ENCODE results near the gene CCNF.
"Not testable (repeated sequence)": the region's sequence is repeated elsewhere in the genome, so short reads cannot be mapped to it uniquely, and the experiment has no call there.

DNA sequence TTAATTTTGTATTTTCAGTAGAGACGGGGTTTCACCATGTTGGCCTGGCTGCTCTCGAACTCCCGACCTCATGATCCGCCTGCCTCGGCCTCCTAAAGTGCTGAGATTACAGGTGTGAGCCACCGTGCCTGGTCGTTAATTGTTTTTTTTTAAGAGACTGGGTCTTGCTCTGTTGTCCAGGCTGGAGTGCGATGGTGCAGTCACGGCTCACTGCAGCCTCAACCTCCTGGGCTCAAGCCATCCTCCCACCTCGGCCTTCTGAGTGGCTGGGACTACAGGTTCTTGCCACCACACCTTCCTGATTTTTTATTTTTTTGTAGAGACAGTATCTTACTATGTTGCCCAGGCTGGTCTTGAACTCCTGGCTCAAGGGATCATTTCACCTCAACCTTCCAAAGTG, 50.7 kb downstream of the CCNF start:
- TF ChIP-seq, protein P1, sequence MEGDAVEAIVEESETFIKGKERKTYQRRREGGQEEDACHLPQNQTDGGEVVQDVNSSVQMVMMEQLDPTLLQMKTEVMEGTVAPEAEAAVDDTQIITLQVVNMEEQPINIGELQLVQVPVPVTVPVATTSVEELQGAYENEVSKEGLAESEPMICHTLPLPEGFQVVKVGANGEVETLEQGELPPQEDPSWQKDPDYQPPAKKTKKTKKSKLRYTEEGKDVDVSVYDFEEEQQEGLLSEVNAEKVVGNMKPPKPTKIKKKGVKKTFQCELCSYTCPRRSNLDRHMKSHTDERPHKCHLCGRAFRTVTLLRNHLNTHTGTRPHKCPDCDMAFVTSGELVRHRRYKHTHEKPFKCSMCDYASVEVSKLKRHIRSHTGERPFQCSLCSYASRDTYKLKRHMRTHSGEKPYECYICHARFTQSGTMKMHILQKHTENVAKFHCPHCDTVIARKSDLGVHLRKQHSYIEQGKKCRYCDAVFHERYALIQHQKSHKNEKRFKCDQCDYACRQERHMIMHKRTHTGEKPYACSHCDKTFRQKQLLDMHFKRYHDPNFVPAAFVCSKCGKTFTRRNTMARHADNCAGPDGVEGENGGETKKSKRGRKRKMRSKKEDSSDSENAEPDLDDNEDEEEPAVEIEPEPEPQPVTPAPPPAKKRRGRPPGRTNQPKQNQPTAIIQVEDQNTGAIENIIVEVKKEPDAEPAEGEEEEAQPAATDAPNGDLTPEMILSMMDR (IDR thresholded peaks at IDR 0.05), result not testable (repeated sequence)
- TF ChIP-seq POLR2A (IDR thresholded peaks at IDR 0.05), result not testable (repeated sequence)

Measured in ovary (tissue), 3 donors.